ENCODE data around the gene RPA1.

Gene RPA1

GRCh38 chr17:1918346-1919162, 88.7 kb downstream of the RPA1 start:
- DNase-seq (ENCODE audit: insufficient read length) (no peak), FAIRE-seq (no peak)
- no peak for TF ChIP-seq POLR2A (IDR thresholded peaks at IDR 0.05; ENCODE audit: low read depth, low read length)
- TF ChIP-seq POLR2AphosphoS5 (IDR thresholded peaks at IDR 0.05; ENCODE audit: low read depth, low read length) = no peak
- TF ChIP-seq TAF1 (IDR thresholded peaks at IDR 0.05; ENCODE audit: borderline replicate concordance, low read depth, low read length) = no peak

- FAIRE-seq (no peak), DNase-seq (ENCODE audit: insufficient read length) (no peak)
- TF ChIP-seq POLR2A (IDR thresholded peaks at IDR 0.05; ENCODE audit: low read depth, low read length) (no peak), POLR2AphosphoS5 (IDR thresholded peaks at IDR 0.05; ENCODE audit: low read depth, low read length) (no peak), TAF1 (IDR thresholded peaks at IDR 0.05; ENCODE audit: borderline replicate concordance, low read depth, low read length) (no peak)
Measured at GRCh38 chr17:1919201-1919600, 89.4 kb downstream of the RPA1 start.

GRCh38 chr17:1920948-1921351, 91.1 kb downstream of the RPA1 start:
- TF ChIP-seq POLR2A (IDR thresholded peaks at IDR 0.05; ENCODE audit: low read depth, low read length) = no peak
- no peak for TF ChIP-seq POLR2AphosphoS5 (IDR thresholded peaks at IDR 0.05; ENCODE audit: low read depth, low read length)
- no peak for TF ChIP-seq TAF1 (IDR thresholded peaks at IDR 0.05; ENCODE audit: borderline replicate concordance, low read depth, low read length)
- no peak for DNase-seq (ENCODE audit: insufficient read length)
- no peak for FAIRE-seq

GRCh38 chr17:1928976-1929375, 99.2 kb downstream of the RPA1 start:
- TF ChIP-seq TAF1 (IDR thresholded peaks at IDR 0.05; ENCODE audit: borderline replicate concordance, low read depth, low read length) (no peak), POLR2A (IDR thresholded peaks at IDR 0.05; ENCODE audit: low read depth, low read length) (no peak), POLR2AphosphoS5 (IDR thresholded peaks at IDR 0.05; ENCODE audit: low read depth, low read length) (no peak)
- FAIRE-seq = no peak
- DNase-seq (ENCODE audit: insufficient read length) = no peak

GRCh38 chr17:1930337-1930645, 100.5 kb downstream of the RPA1 start:
- TF ChIP-seq POLR2AphosphoS5 (IDR thresholded peaks at IDR 0.05; ENCODE audit: low read depth, low read length) (no peak), POLR2A (IDR thresholded peaks at IDR 0.05; ENCODE audit: low read depth, low read length) (no peak), TAF1 (IDR thresholded peaks at IDR 0.05; ENCODE audit: borderline replicate concordance, low read depth, low read length) (no peak)
- FAIRE-seq (no peak), DNase-seq (ENCODE audit: insufficient read length) (no peak)

GRCh38 chr17:1931844-1932579, 102.2 kb downstream of the RPA1 start:
- DNase-seq (ENCODE audit: insufficient read length) (no peak), FAIRE-seq (no peak)

GRCh38 chr17:1933875-1934715, 104.3 kb downstream of the RPA1 start:
- TF ChIP-seq POLR2A (IDR thresholded peaks at IDR 0.05; ENCODE audit: low read depth, low read length) = no peak
- no peak for TF ChIP-seq TAF1 (IDR thresholded peaks at IDR 0.05; ENCODE audit: borderline replicate concordance, low read depth, low read length)
- TF ChIP-seq POLR2AphosphoS5 (IDR thresholded peaks at IDR 0.05; ENCODE audit: low read depth, low read length) = no peak
- DNase-seq (ENCODE audit: insufficient read length) = no peak
- no peak for FAIRE-seq

More at GRCh38 chr17:1931844-1932579, 102.2 kb downstream of the RPA1 start:
- TF ChIP-seq POLR2AphosphoS5 (IDR thresholded peaks at IDR 0.05; ENCODE audit: low read depth, low read length) = no peak
- TF ChIP-seq TAF1 (IDR thresholded peaks at IDR 0.05; ENCODE audit: borderline replicate concordance, low read depth, low read length) = no peak
- no peak for TF ChIP-seq POLR2A (IDR thresholded peaks at IDR 0.05; ENCODE audit: low read depth, low read length)

GRCh38 chr17:1934901-1935300, 105.1 kb downstream of the RPA1 start:
- FAIRE-seq (no peak), DNase-seq (ENCODE audit: insufficient read length) (no peak)
- TF ChIP-seq TAF1 (IDR thresholded peaks at IDR 0.05; ENCODE audit: borderline replicate concordance, low read depth, low read length) (no peak), POLR2AphosphoS5 (IDR thresholded peaks at IDR 0.05; ENCODE audit: low read depth, low read length) (no peak), POLR2A (IDR thresholded peaks at IDR 0.05; ENCODE audit: low read depth, low read length) (no peak)

- DNase-seq (ENCODE audit: insufficient read length) (no peak), FAIRE-seq (no peak)
- TF ChIP-seq POLR2AphosphoS5 (IDR thresholded peaks at IDR 0.05; ENCODE audit: low read depth, low read length) = no peak
- TF ChIP-seq TAF1 (IDR thresholded peaks at IDR 0.05; ENCODE audit: borderline replicate concordance, low read depth, low read length) = no peak
- TF ChIP-seq POLR2A (IDR thresholded peaks at IDR 0.05; ENCODE audit: low read depth, low read length) = no peak
Measured at GRCh38 chr17:1936766-1937165, 107.0 kb downstream of the RPA1 start.

- DNase-seq (ENCODE audit: insufficient read length) (no peak), FAIRE-seq (no peak)
- no peak for TF ChIP-seq TAF1 (IDR thresholded peaks at IDR 0.05; ENCODE audit: borderline replicate concordance, low read depth, low read length)
- TF ChIP-seq POLR2A (IDR thresholded peaks at IDR 0.05; ENCODE audit: low read depth, low read length) = no peak
- TF ChIP-seq POLR2AphosphoS5 (IDR thresholded peaks at IDR 0.05; ENCODE audit: low read depth, low read length) = no peak
Measured at GRCh38 chr17:1937461-1937860, 107.7 kb downstream of the RPA1 start.
